Measurements from ENCODE around the gene RELB.

RELB gene

DNA sequence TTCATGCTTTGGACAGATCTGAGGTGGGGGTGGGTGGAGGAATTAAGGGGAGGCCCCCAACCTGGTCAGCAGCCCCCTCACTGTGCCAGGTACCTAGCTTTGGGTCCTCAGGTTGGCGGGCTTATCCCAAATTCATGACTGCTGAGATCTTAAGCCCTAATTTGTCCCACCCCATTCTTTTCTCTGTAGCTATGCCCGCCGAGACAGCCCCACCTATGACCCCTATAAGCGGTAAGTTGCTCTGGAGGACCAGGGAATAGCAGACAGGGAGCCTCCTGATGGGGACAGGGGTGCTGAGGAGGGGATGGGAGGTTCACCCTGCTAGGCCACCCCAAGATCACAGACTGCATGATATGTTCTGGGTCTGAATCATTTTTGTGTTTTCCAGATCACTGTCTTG, 60.7 kb downstream of the RELB start:
- no peak for DNase-seq (ENCODE audit: low spot score)
- in situ Hi-C loops (cut with MboI; ENCODE audit: low sequenced_read_pairs, unreplicated experiment) = no loop called here
- TF ChIP-seq, protein P1, sequence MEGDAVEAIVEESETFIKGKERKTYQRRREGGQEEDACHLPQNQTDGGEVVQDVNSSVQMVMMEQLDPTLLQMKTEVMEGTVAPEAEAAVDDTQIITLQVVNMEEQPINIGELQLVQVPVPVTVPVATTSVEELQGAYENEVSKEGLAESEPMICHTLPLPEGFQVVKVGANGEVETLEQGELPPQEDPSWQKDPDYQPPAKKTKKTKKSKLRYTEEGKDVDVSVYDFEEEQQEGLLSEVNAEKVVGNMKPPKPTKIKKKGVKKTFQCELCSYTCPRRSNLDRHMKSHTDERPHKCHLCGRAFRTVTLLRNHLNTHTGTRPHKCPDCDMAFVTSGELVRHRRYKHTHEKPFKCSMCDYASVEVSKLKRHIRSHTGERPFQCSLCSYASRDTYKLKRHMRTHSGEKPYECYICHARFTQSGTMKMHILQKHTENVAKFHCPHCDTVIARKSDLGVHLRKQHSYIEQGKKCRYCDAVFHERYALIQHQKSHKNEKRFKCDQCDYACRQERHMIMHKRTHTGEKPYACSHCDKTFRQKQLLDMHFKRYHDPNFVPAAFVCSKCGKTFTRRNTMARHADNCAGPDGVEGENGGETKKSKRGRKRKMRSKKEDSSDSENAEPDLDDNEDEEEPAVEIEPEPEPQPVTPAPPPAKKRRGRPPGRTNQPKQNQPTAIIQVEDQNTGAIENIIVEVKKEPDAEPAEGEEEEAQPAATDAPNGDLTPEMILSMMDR (IDR thresholded peaks at IDR 0.05; ENCODE audit: borderline replicate concordance, control extremely low read depth, extremely low read depth, insufficient read depth, missing control alignments) = no peak

DNA sequence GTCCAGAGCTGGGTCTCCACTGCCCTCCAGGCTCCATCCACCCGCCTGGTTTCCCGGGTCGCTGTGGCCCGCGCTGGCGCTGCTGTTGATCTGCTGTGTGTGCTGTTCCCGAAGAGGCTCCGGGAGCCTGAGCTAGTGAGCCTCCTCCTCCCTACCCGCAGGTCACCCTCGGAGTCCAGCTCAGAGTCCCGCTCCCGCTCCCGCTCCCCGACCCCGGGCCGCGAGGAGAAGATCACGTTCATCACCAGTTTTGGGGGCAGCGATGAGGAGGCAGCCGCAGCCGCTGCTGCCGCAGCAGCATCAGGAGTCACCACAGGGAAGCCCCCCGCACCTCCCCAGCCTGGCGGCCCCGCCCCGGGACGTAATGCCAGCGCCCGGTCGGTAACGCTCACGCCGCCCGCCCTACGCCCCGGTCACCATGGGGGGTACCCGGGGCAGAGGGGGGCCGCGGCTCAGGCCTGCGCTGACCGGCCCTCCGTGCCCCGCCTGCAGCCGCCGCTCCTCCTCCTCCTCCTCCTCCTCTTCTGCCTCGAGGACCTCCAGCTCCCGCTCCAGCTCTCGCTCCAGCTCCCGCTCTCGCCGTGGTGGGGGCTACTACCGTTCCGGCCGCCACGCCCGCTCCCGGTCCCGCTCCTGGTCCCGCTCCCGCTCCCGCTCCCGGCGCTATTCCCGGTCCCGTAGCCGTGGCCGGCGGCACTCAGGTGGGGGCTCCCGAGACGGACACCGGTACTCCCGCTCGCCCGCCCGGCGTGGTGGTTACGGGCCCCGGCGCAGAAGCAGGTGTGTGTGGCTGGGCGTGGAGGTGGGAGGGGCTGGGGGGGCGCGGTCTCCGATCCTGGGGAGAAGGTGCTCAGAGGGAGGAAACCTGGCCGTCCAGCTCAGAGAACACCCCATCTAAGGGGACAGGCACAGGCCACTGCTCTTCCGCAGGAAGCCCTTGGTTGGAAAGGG, 62.9 kb downstream of the RELB start:
- no peak for DNase-seq (ENCODE audit: low spot score)
- in situ Hi-C loops (cut with MboI; ENCODE audit: low sequenced_read_pairs, unreplicated experiment) = no loop called here
- TF ChIP-seq, protein P1 (IDR thresholded peaks at IDR 0.05; ENCODE audit: borderline replicate concordance, control extremely low read depth, extremely low read depth, insufficient read depth, missing control alignments) = no peak

DNA sequence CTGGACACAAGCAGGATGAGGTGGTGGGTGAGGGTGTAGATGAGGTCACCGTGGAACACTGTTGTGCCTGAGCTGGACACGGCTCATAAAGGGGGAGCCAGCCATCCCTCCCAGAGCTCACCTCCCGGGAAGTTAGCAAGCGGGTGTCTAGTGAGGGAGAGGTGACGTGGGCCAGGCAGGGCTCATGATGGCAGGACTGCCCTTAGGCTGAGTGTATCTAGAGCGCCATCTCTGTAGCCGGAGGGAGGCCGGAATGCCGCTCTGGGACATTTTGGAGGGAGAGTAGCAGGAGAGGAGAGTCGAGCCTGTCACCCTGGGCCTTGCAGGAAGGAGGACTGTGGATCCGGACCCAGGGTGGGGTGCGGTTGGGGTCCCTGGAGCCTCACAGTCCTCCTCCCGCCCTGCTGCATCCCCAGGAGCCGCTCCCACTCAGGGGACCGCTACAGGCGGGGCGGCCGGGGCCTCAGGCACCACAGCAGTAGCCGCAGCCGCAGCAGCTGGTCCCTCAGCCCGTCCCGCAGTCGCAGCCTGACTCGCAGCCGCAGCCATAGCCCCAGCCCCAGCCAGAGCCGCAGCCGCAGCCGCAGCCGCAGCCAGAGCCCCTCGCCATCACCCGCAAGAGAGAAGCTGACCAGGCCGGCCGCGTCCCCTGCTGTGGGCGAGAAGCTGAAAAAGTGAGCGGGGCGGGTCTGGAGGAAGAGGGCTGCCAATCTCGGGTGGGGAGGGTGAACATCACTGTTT, 65.8 kb downstream of the RELB start:
- TF ChIP-seq, protein P1 (IDR thresholded peaks at IDR 0.05; ENCODE audit: borderline replicate concordance, control extremely low read depth, extremely low read depth, insufficient read depth, missing control alignments) = no peak
- DNase-seq (ENCODE audit: low spot score) = no peak
- in situ Hi-C loops (cut with MboI; ENCODE audit: low sequenced_read_pairs, unreplicated experiment) = no loop called here

DNA sequence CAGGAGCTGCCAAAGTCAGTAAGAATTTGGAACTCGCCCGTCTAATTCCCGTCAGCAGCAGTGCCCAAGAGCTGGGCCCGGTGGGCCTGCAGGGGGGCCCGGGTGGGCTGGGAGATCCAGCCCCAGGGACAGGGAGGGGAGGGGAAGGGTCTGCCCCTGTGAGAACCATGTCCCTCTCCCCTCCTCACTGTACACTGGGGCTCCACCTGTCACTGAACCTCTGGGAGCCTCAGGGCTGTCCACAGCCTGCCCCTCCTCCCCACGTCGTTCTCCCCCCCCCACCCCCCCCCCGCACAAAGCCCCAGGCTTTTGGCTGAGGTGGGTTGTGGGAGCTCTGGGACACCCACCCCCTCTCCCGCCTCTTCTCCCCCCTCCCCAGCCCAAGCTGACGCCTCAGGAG, 66.8 kb downstream of the RELB start:
- DNase-seq (ENCODE audit: low spot score) = no peak
- in situ Hi-C loops (cut with MboI; ENCODE audit: low sequenced_read_pairs, unreplicated experiment) = no loop called here
- TF ChIP-seq, protein P1 (IDR thresholded peaks at IDR 0.05; ENCODE audit: borderline replicate concordance, control extremely low read depth, extremely low read depth, insufficient read depth, missing control alignments) = no peak

DNA sequence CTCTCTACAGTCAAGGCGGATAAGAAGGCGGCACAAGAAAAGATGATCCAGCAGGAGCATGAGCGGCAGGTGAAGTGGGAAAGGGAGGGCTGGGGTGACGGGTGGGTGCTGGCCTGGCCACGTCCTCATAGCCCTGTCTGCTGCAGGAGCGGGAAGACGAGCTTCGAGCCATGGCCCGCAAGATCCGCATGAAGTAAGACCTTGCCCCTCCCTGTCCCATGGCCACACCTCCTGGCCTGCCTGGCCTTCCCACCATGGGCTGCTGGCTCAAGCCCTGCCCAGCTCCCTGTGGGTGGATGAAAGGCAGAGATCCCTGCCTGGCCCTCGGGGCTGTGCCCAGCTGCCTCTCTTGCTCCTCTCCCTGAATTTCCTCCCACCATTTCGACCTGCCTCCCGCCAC, 67.8 kb downstream of the RELB start:
- TF ChIP-seq, protein P1 (IDR thresholded peaks at IDR 0.05; ENCODE audit: borderline replicate concordance, control extremely low read depth, extremely low read depth, insufficient read depth, missing control alignments) = no peak
- DNase-seq (ENCODE audit: low spot score) = no peak
- in situ Hi-C loops (cut with MboI; ENCODE audit: low sequenced_read_pairs, unreplicated experiment) = no loop called here

DNA sequence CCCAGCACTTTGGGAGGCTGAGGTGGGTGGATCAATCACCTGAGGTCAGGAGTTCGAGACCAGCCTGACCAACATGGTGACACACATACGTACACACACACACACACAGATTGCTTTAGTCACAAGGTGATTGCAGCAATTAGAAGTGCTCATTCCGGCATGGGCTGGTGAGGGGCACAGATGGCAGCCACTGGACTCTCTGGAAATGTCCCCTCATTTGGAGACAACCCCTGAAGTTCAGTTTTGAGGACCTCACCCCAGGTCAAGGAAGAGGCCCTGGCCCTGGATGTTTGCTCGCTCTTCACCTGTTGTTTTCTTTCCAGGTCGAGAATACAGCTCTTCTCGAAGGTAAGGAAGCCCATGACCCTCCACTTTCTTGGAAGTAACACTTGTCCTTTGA, 69.0 kb downstream of the RELB start:
- TF ChIP-seq, protein P1 (IDR thresholded peaks at IDR 0.05; ENCODE audit: borderline replicate concordance, control extremely low read depth, extremely low read depth, insufficient read depth, missing control alignments) = no peak
- in situ Hi-C loops (cut with MboI; ENCODE audit: low sequenced_read_pairs, unreplicated experiment) = no loop called here
- no peak for DNase-seq (ENCODE audit: low spot score)
